Mucosa of stomach (tissue), 1 donor: Measurements from ENCODE around the gene ANO9.
"Not testable (repeated sequence)": the region's sequence is repeated elsewhere in the genome, so short reads cannot be mapped to it uniquely, and the experiment has no call there.

Experiments
- H3K27me3 ChIP-seq: one replicate; pipeline ENCODE4 v1.7.0; 2013; ENCODE audit warnings: mild to moderate bottlenecking, low read length; ENCODE audit not compliant: control insufficient read depth, insufficient read depth
- H3K36me3 ChIP-seq: one replicate; pipeline ENCODE4 v1.7.0; 2013; ENCODE audit warnings: low read length; ENCODE audit not compliant: control insufficient read depth, insufficient read depth
- H3K4me1 ChIP-seq: one replicate; pipeline ENCODE4 v1.7.0; 2013; ENCODE audit warnings: mild to moderate bottlenecking, low read length; ENCODE audit not compliant: control insufficient read depth, insufficient read depth
- H3K4me3 ChIP-seq: one replicate; pipeline ENCODE4 v1.7.0; 2013; ENCODE audit warnings: low read length
- H3K9ac ChIP-seq: one replicate; pipeline ENCODE4 v1.7.0; 2013; ENCODE audit warnings: mild to moderate bottlenecking, low read length, moderate library complexity
- H3K9me3 ChIP-seq: one replicate; pipeline ENCODE4 v1.7.0; 2013; ENCODE audit warnings: mild to moderate bottlenecking, low read length, moderate library complexity; ENCODE audit not compliant: control insufficient read depth
- donor health status: Pancreatic carcinoma.

ANO9 gene

DNA sequence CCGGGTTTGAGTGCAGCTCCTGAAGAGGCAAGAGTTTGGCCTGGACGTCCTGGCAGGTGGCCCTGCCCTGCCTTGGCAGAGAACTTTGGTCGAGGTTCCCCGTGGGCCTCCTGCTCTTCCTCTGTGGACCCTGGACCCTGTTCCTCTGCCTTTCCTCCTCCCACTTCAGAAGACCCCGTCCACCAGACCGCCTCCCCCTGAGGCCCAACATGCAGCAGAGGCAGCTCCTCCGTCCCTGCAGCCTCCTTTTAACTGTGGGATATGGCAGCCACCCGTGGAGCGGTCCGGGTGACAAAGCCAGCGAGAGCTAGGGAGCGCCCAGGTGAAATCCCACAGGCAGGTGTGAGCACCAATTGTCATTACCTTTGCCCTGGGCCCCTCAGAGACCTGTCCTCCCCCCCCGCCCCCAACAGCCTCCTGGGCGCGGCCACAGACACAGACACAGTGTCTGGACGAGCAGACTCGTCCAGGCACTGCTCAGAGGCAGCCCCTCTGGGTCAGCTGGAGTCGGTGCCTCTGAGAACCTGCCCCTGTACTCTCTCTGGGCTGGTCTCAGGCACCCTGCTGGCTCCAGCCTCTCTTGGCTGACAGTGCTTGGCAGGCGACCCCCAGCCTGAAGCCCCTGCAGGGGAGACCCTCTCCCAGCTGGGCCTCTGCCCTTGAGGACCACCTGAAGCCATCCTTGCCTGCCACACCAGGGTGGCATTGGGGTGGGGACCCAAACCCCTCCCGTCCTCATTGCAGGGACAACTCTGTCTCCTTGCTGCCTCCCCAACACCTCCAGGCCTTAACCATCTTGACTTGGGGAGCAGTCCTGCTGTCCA lies 4.2 kb upstream of the ANO9 start:
- no peaks in the 10 kb centered on the region for H3K9me3 ChIP-seq
- peaks cover 35% of the 10 kb centered on the region for H3K4me1 ChIP-seq
- no peak overlapping the region for H3K4me3 ChIP-seq
- H3K27me3 ChIP-seq, result peaks cover 8% of the 10 kb centered on the region
- no peak overlapping the region for H3K9ac ChIP-seq
- H3K36me3 ChIP-seq, result no peaks in the 10 kb centered on the region

DNA sequence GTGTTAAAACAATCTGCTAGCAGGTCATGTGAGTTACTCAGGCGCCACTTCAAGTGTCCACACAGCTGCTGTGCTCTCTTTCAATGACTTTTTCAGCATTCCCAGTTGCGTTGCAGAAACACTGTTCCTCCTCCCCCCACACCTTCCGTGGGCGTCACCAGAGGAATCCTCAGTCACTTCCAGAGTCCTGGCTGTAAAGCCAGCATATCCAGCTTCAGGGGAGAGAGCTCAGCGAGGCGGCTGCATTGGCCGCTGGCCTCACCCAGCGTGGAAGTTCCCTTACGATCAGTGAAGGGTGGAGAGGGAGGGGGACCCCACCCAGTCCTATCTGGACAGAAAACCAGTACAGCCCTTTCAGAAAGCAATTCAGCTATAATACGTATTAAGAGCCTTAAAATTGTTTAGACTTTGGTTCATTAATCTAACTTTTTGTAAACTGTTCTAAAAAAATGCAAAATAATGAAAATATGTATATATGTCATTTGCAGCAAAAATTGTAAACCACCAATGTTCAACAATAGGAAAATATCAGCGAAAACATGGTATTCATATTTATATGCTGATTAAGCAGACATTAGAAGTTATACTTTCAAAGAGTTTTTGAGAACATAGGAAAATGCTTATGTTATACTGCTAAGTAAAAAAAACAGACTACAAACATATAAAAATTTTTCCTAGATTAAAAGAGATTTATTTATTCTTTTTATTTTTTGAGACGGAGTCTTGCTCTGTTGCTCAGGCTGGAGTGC lies 2.8 kb upstream of the ANO9 start:
- Histone ChIP-seq H3K4me3 (no peak overlapping the region), H3K9ac (no peak overlapping the region), H3K27me3 (peaks cover 11% of the 10 kb centered on the region), H3K4me1 (peaks cover 33% of the 10 kb centered on the region), H3K9me3 (no peaks in the 10 kb centered on the region), H3K36me3 (no peaks in the 10 kb centered on the region)

GRCh38 chr11:443542-444199 lies 1.9 kb upstream of the ANO9 start:
- H3K4me1 ChIP-seq, result peaks cover 26% of the 10 kb centered on the region
- H3K36me3 ChIP-seq, result no peaks in the 10 kb centered on the region
- no peak overlapping the region for H3K4me3 ChIP-seq
- H3K9me3 ChIP-seq, result no peaks in the 10 kb centered on the region
- no peak overlapping the region for H3K9ac ChIP-seq
- H3K27me3 ChIP-seq, result peaks cover 11% of the 10 kb centered on the region

GRCh38 chr11:442611-443081 lies 835 bp upstream of the ANO9 start:
- Histone ChIP-seq H3K4me1 (peaks cover 22% of the 10 kb centered on the region), H3K4me3 (no peak overlapping the region), H3K9me3 (no peaks in the 10 kb centered on the region), H3K27me3 (peaks cover 11% of the 10 kb centered on the region), H3K9ac (no peak overlapping the region), H3K36me3 (no peaks in the 10 kb centered on the region)

DNA sequence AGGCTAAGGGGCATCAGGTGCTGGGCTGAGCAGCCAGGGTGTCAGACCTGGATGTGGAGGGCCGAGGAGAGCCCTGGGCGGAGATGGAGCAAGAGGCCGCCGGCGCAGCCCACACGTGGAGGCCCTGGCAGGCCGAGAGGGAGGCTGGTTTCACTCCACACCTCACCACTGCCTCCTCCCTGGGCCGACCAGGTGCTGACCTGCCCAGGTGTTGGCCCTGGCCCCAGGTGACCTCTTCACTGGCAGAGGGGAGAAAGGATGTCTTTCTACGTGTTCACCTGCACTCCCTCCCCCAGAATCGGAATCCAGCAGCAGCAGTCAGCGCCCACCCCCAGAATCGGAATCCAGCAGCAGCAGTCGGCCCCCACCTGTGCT lies 781 bp downstream of the ANO9 start:
- Histone ChIP-seq H3K9ac (peak overlapping the region; percentile 77), H3K27me3 (peaks cover 11% of the 10 kb centered on the region), H3K36me3 (no peaks in the 10 kb centered on the region), H3K4me3 (no peak overlapping the region), H3K9me3 (no peaks in the 10 kb centered on the region), H3K4me1 (peaks cover 22% of the 10 kb centered on the region)

GRCh38 chr11:440065-441042 lies 1.5 kb downstream of the ANO9 start:
- H3K27me3 ChIP-seq, result peaks cover 11% of the 10 kb centered on the region
- H3K9ac ChIP-seq, result no peak overlapping the region
- peaks cover 15% of the 10 kb centered on the region for H3K4me1 ChIP-seq
- no peak overlapping the region for H3K4me3 ChIP-seq
- H3K9me3 ChIP-seq, result no peaks in the 10 kb centered on the region
- H3K36me3 ChIP-seq, result no peaks in the 10 kb centered on the region

DNA sequence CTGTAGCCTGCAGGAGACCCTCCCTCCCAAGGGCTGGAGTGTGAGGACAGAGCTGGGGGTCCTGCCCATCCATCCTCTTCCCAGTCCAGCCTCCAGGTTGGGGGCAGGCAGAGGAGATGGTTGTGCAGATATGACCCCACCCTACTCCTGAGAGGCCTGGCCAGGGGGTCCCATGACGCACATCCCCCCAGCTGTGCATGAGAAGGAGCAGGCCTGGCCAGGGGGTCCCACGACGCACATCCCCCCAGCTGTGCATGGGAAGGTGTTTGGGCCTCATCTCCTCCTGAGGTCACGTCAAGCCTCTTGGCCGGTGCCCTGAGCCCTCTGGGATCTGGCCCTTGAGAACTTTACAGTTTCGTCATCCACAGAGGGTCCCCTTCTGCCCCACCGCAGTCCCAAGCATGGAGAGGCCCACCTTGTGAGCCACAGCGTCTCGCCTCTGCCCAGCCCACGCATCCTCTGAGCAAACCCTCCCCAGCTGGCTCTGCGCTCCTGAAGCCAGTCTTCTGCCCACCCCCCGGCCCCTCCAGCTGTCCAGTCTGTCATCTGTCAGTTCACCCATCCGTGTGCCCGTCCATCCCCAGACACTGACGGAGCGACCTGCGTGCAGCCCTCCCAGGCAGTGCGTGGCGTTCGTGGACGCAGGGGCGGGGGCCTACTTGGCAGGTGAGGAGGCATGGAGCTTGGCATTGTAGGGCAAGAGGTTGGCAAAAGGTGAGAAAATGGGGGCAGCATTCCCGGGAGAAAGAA lies 2.3 kb downstream of the ANO9 start:
- no peak overlapping the region for H3K4me3 ChIP-seq
- no peak overlapping the region for H3K9ac ChIP-seq
- peaks cover 13% of the 10 kb centered on the region for H3K4me1 ChIP-seq
- H3K36me3 ChIP-seq, result no peaks in the 10 kb centered on the region
- no peaks in the 10 kb centered on the region for H3K9me3 ChIP-seq
- peaks cover 11% of the 10 kb centered on the region for H3K27me3 ChIP-seq

GRCh38 chr11:438101-438844 lies 3.5 kb downstream of the ANO9 start:
- Histone ChIP-seq H3K36me3 (no peaks in the 10 kb centered on the region), H3K9me3 (no peaks in the 10 kb centered on the region), H3K27me3 (peaks cover 11% of the 10 kb centered on the region), H3K4me3 (no peak overlapping the region), H3K9ac (no peak overlapping the region), H3K4me1 (peaks cover 10% of the 10 kb centered on the region)

GRCh38 chr11:437228-437870 lies 4.5 kb downstream of the ANO9 start:
- Histone ChIP-seq H3K36me3 (no peaks in the 10 kb centered on the region), H3K27me3 (peaks cover 8% of the 10 kb centered on the region), H3K4me1 (peaks cover 10% of the 10 kb centered on the region), H3K4me3 (no peak overlapping the region), H3K9me3 (no peaks in the 10 kb centered on the region), H3K9ac (no peak overlapping the region)

- H3K4me3 ChIP-seq, H3K27me3 ChIP-seq, H3K36me3 ChIP-seq, H3K9me3 ChIP-seq, H3K4me1 ChIP-seq, H3K9ac ChIP-seq: not testable (repeated sequence)
Measured at GRCh38 chr11:434999-435740, 6.6 kb downstream of the ANO9 start.
